ENCODE results near the gene CLEC4F.

CLEC4F gene

GRCh38 chr2:70759446-70759845 lies 61.0 kb downstream of the CLEC4F start:
- Histone ChIP-seq H3K27me3 (ENCODE audit: control insufficient read depth, insufficient read depth, low read length) (no peaks in the 10 kb centered on the region), H2AFZ (no peak overlapping the region), H3K9me3 (ENCODE audit: control insufficient read depth, low read length) (no peaks in the 10 kb centered on the region), H3K79me2 (no peaks in the 10 kb centered on the region), H3K4me3 (ENCODE audit: low read depth, low read length) (no peak overlapping the region), H3K9ac (no peak overlapping the region), H3K27ac (no peak overlapping the region), H3K4me1 (no peaks in the 10 kb centered on the region), H3K4me2 (ENCODE audit: low read length) (no peak overlapping the region), H3K36me3 (ENCODE audit: control insufficient read depth, insufficient read depth, low read length) (no peaks in the 10 kb centered on the region)
- no peak for TF ChIP-seq CTCF (IDR thresholded peaks at IDR 0.05)

Measured in parathyroid adenoma (tissue), 2 donors.